ENCODE measurements around the gene OR56B4.

Gene OR56B4

DNA sequence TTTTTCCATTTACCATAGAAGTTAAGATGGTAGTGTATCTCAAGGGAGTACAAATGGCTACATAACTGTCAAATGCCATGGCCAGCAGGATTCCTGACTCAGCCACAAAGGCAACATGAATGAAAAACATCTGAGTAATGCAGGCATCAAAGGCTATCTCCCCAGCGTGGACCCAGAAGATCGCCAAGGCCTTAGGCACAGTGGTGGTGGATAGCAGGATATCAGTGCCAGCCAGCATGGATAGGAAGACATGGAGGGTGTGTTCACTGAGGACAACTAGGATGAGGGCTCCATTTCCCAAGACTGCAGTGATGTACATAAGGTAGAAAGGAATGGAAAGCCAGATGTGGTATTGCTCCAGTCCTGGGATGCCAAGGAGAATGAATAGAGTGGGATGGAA, 44.6 kb downstream of the OR56B4 start:
- DNase-seq, result no peak

DNA sequence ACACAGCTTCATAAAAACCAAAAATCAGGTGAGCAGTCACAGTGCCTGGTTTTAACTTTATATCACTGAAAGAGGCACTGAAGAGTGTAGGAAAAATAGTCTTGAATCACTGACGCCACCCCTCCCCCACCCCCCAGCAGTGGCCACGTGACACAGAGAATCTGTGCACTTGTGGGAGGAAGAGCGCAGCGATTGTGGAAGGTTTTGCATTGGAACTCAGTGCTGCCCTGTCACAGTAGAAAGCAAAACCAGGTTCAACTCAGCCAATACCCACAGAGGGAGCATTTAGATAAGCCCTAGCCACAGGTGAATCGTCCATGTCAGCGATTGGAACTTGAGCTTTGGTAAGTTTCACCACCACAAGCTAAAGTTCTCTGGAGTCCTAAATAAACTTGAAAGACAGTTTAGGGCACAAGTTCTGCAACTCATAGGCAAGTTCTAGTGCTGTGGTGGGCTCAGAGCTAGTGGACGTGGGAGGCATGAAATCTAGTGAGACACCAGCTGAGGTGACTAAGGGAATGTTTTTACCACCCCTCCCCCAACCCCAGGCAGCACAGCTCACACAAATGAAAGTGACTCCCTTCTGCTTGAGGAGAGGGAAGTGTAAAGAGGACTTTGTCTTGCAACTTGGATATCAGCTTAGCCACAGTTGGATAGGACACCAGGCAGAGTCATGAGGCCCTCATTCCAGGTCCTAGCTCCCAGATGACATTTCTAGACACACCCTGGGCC, 49.3 kb downstream of the OR56B4 start:
- DNase-seq, result no peak
